SK-N-SH treated with all-trans-retinoic acid at 6 μM for 48 hours (cell line): ENCODE data around the gene PHF21B.

Experiments used
- ARNTL ChIP-seq: fragments of 450-650 bp; formaldehyde crosslinking; IDR thresholded peaks from 2 replicates; pipeline ENCODE4 v1.5.0; 2020; ENCODE audit warnings: low read depth, mild to moderate bottlenecking, moderate library complexity, borderline replicate concordance
- POU6F1 ChIP-seq: fragments of 250-450 bp; sonication (Bioruptor Pico); IDR thresholded peaks from 2 replicates; pipeline ENCODE4 v1.8.0; 2021; ENCODE audit warnings: low read depth, mild to moderate bottlenecking, moderate library complexity, borderline replicate concordance
- RARB ChIP-seq: fragments of 250-450 bp; sonication (Bioruptor Pico); IDR thresholded peaks from 2 replicates; pipeline ENCODE4 v1.8.0; 2021; ENCODE audit warnings: mild to moderate bottlenecking, moderate library complexity
- ZC3H10 ChIP-seq: fragments of 250-450 bp; sonication (Bioruptor Pico); IDR thresholded peaks from 2 replicates; pipeline ENCODE4 v1.5.1; 2021; ENCODE audit warnings: mild to moderate bottlenecking, moderate library complexity
- ZFP3 ChIP-seq: fragments of 250-450 bp; sonication (Bioruptor Pico); IDR thresholded peaks from 2 replicates; pipeline ENCODE4 v1.5.0; 2020; ENCODE audit warnings: mild to moderate bottlenecking, moderate library complexity
- ZFP30 ChIP-seq: fragments of 450-650 bp; formaldehyde crosslinking; IDR thresholded peaks from 2 replicates; pipeline ENCODE4 v1.5.0; 2022; ENCODE audit warnings: mild to moderate bottlenecking, moderate library complexity

- TF ChIP-seq ZC3H10 (CRISPR knock-in tag), result no peak
- no peak for TF ChIP-seq ZFP30 (CRISPR knock-in tag)
- no peak for TF ChIP-seq RARB (CRISPR knock-in tag)
- no peak for TF ChIP-seq ARNTL (CRISPR knock-in tag)
- TF ChIP-seq POU6F1, result no peak
- TF ChIP-seq ZFP3 (CRISPR knock-in tag), result no peak
Measured at GRCh38 chr22:44926491-44927415, 83.1 kb downstream of the PHF21B start.
